ENCODE measurements around the gene G6PD.
A peak's percentile ranks its signal among the peaks of the same experiment; 100 is the strongest.
"Not testable (repeated sequence)": the region's sequence is repeated elsewhere in the genome, so short reads cannot be mapped to it uniquely, and the experiment has no call there.

G6PD gene

GRCh38 chrX:154515966-154516655 is 30.5 kb downstream of the G6PD start, which contains the start of gene FAM3A:
Gene FAM3A, minus strand, starts transcription at chrX:154516232. Its CDS starts 460 bp downstream, at chrX:154515772.
- DNase-seq (ENCODE audit: low read depth in 3 of 3, low spot score in 1 of 3), result peak; percentile 80 to 87 (median 84)

- DNase-seq (ENCODE audit: low read depth in 3 of 3, low spot score in 1 of 3), result no peak
These were observed 31.3 kb downstream of the G6PD start for GRCh38 chrX:154515090-154515965.

GRCh38 chrX:154513716-154514115 is 32.9 kb downstream of the G6PD start:
- DNase-seq (ENCODE audit: low read depth in 3 of 3, low spot score in 1 of 3), result no peak

- DNase-seq (ENCODE audit: low read depth in 3 of 3, low spot score in 1 of 3), result no peak
These were observed 33.6 kb downstream of the G6PD start for GRCh38 chrX:154512879-154513553.

DNA sequence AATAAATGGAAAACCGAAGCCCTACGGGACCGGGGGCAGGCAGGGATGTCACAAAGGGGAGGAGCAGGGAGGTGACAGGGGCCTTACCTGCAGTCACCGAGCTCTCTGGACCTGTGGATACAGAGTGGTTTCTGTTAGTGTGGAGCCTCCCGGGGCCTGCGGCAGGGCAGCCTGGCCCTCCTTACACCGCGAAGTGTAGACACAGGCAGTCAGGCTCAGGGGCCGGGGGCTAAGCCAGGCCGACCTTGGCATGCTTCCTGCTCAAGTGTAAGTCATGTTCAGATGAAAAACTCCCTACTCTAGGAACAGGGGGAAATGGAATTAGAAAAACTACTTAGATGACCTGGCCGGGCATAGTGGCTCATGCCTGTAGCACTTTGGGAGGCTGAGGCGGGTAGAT is 34.9 kb downstream of the G6PD start:
- no peak for DNase-seq (ENCODE audit: low read depth in 3 of 3, low spot score in 1 of 3)

GRCh38 chrX:154509455-154509854 is 37.2 kb downstream of the G6PD start:
- DNase-seq (ENCODE audit: low read depth in 3 of 3, low spot score in 1 of 3), result no peak

GRCh38 chrX:154508384-154508745 is 38.3 kb downstream of the G6PD start:
- no peak for DNase-seq (ENCODE audit: low read depth in 3 of 3, low spot score in 1 of 3)

DNA sequence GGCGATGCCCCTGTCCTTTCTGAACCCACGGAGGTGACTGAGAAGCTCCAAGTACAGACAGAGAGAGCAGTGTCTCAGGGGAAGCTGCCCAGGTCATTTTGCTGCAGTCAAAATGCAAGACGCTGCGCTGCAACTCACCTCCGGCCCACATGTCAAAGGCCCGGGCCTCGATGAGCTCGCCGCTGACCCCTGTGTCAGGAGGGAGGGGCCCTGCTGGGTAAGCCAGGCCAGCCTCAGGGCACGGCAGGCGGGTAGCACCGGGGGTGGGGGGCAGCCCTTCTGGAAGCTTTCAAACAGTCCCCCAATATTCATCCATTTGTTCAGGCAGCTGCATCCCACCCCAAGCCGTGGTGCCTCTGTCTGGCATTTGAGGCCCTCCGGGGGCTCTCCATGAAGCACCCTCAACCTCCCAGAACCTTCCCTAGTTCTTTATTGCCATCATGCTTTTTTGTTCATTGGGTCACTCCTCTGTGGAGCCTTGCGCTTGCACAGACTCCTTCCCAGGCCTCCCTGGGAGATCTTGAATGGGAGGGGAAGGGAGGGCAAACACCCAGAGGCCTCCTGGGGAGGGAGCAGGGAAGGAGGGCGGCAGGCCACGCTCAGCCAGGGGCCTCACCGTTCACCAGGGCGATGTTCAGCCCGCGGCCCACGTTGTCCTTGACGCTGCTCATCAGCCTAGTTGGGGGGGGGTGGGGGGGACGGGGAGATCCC is 38.8 kb downstream of the G6PD start:
- no peak for DNase-seq (ENCODE audit: low read depth in 3 of 3, low spot score in 1 of 3)

GRCh38 chrX:154506483-154507332 is 39.9 kb downstream of the G6PD start:
- no peak for DNase-seq (ENCODE audit: low read depth in 3 of 3, low spot score in 1 of 3)

- DNase-seq (ENCODE audit: low read depth in 3 of 3, low spot score in 1 of 3), result no peak
These were observed 40.9 kb downstream of the G6PD start for GRCh38 chrX:154505734-154506133.

DNA sequence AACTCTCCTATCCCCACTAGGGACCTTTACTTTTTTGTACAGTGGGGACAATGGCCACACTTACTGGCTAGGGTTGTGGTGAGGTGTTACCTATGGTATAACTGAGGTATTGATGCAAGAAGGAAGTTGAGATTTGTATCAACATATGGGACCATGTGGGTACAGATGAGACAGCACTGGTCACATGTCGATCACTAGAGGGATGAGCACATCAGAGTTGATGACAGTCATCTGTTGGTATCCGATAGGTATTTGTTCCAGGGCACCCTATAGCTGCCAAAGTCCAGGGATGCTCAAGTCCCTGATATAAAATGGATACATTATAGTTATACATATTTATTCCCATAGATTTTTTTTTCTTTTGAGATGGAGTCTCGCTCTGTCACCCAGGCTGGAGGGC is 43.7 kb downstream of the G6PD start:
- no peak for DNase-seq (ENCODE audit: low read depth in 3 of 3, low spot score in 1 of 3)

DNA sequence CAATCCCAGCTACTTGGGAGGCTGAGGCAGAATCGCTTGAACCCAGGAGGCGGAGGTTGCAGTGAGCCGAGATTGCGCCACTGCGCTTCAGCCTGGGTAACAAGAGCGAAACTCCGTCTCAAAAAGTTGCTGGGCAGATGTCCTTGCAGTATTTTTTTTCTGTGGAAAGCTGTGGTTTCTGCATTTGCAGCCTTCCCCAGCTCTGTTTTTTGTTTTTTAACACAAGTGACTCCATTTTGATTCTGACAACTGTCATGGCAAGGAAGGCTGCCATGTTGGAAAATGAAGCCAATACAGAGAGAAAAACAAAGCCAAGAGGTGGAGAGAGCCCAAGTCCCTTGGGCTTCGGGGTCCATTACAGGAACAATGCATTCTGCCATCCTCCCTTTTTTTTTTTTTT is 44.5 kb downstream of the G6PD start:
- DNase-seq (ENCODE audit: low read depth in 3 of 3, low spot score in 1 of 3), result no peak

GRCh38 chrX:154501423-154501822 is 45.2 kb downstream of the G6PD start:
- not testable (repeated sequence) for DNase-seq (ENCODE audit: low read depth in 3 of 3, low spot score in 1 of 3)

- not testable (repeated sequence) for DNase-seq (ENCODE audit: low read depth in 3 of 3, low spot score in 1 of 3)
These were observed 50.0 kb downstream of the G6PD start for GRCh38 chrX:154496591-154497137.

- DNase-seq (ENCODE audit: low read depth in 3 of 3, low spot score in 1 of 3), result no peak
These were observed 51.1 kb downstream of the G6PD start for GRCh38 chrX:154495472-154495922.

DNA sequence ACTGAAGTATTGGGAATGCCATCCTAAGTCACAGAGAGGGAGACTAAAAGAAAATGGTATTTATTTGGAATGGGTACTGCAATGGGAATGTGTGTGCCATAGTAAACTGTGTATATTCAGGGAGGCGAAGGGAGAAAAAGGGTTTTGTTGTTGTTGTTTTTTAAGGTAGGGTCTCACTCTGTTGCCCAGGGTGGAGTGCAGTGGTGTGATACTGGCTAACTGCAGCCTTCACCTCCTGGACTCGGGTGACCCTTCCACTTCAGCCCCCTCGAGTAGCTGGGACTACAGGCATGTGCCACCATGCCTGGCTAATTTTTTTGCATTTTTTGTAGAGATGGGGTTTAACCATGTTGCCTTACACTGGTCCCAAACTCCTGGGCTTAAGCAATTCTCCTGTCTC is 51.9 kb downstream of the G6PD start:
- no peak for DNase-seq (ENCODE audit: low read depth in 3 of 3, low spot score in 1 of 3)

DNA sequence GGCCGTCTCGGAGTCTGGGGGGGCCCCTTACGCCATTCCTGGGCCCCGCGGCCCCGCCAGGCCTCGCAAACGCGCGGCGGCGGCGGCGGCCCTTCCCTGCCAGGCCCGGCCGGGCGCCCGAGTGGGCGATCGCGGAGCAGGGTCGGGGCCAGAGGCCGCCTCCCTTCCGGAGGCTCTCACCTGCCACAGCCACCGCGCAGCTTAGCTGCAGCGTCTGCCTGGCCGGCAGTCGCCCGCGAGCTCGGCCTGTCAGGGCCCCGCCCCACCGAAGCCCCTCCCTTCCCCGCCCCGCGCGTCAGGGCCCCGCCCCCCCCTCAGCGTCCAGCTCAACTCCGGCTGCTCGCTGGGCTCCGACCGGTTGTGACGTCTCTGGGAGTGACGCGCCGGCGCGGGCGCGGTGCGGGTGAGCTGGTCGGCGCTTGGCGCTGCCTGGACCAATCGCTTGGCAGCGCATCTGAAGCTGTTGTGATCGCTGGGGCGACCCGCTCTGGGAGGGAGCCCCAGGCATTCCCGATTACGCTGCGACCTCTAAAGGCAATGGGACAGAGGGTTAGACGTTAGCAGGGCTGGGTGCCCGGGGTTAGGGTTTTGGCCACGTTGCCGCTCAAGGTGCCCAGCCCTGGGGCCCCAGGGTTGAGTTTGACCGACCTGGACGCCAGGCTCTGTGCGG is 56.1 kb downstream of the G6PD start, which contains the start of gene SLC10A3:
SLC10A3 (minus strand) TSS at position 216 of the 670 bp plus-strand sequence. CDS start 1,689 bp downstream, outside the sequence.
- peak; percentile 65 to 71 (median 70) for DNase-seq (ENCODE audit: low read depth in 3 of 3, low spot score in 1 of 3)

GRCh38 chrX:154490021-154490413 is 56.6 kb downstream of the G6PD start:
- no peak for DNase-seq (ENCODE audit: low read depth in 3 of 3, low spot score in 1 of 3)

- DNase-seq (ENCODE audit: low read depth in 3 of 3, low spot score in 1 of 3), result no peak
These were observed 57.5 kb downstream of the G6PD start for GRCh38 chrX:154489182-154489581.
